ENCODE data around the gene VWA5A.

GRCh38 chr11:124172101-124172500, 56.9 kb downstream of the VWA5A start:
- no peak for TF ChIP-seq CTCF (IDR thresholded peaks at IDR 0.05 in 2 of 3, conservative IDR thresholded peaks at IDR 0.05 in 1 of 3; ENCODE audit: insufficient read depth in 2 of 3, low read depth in 1 of 3, low read length in 3 of 3)
- TF ChIP-seq CBX5 (IDR thresholded peaks at IDR 0.05; ENCODE audit: borderline replicate concordance, low read depth): no peak

Data from K562 (cell line).